KMS-11 (cell line): Measurements from ENCODE around the gene ARL4A.

Experiments
- H2AFZ ChIP-seq: fragments of 200-600 bp; sonication (generic); 2 replicates; pipeline ENCODE4 v1.6.1; 2016; ENCODE audit warnings: antibody characterized with exemption, mixed run types, low read depth
- H3K27ac ChIP-seq: fragments of 200-600 bp; sonication (generic); 2 replicates; pipeline ENCODE4 v1.6.1; 2016; ENCODE audit warnings: mild to moderate bottlenecking, mixed run types
- H3K27me3 ChIP-seq: fragments of 200-600 bp; sonication (generic); 2 replicates; pipeline ENCODE4 v1.6.1; 2017; ENCODE audit warnings: mild to moderate bottlenecking, low read depth, mixed run types, moderate library complexity; ENCODE audit not compliant: insufficient read depth
- H3K36me3 ChIP-seq: fragments of 200-600 bp; sonication (generic); 2 replicates; pipeline ENCODE4 v1.6.1; 2017; ENCODE audit warnings: mild to moderate bottlenecking, mixed run types; ENCODE audit not compliant: insufficient read depth
- H3K4me1 ChIP-seq: fragments of 200-600 bp; sonication (generic); 2 replicates; pipeline ENCODE4 v1.6.1; 2016; ENCODE audit warnings: mild to moderate bottlenecking, low read depth, mixed run types; ENCODE audit not compliant: poor library complexity, severe bottlenecking
- H3K4me2 ChIP-seq: fragments of 200-600 bp; sonication (generic); 2 replicates; pipeline ENCODE4 v1.7.0; 2016; ENCODE audit warnings: mild to moderate bottlenecking, mixed run types
- H3K4me3 ChIP-seq: fragments of 200-600 bp; sonication (generic); IDR thresholded peaks from 2 replicates; pipeline ENCODE4 v1.6.1; 2017; ENCODE audit warnings: low read depth, low read length, mixed read lengths; ENCODE audit not compliant: insufficient read depth
- H3K79me2 ChIP-seq: fragments of 200-600 bp; sonication (generic); 2 replicates; pipeline ENCODE4 v1.6.1; 2016; ENCODE audit warnings: low read depth, mixed run types; ENCODE audit not compliant: insufficient read depth
- H3K9ac ChIP-seq: fragments of 200-600 bp; sonication (generic); 2 replicates; pipeline ENCODE4 v1.6.1; 2016; ENCODE audit warnings: mild to moderate bottlenecking, mixed run types
- H4K20me1 ChIP-seq: fragments of 200-600 bp; sonication (generic); 2 replicates; pipeline ENCODE4 v1.6.1; 2016; ENCODE audit warnings: mild to moderate bottlenecking, mixed run types; ENCODE audit not compliant: insufficient read depth
- CTCF ChIP-seq: fragments of 200-600 bp; sonication (generic); conservative IDR thresholded peaks from 2 replicates; pipeline ENCODE4 v1.6.1; 2017; ENCODE audit warnings: low read depth, mild to moderate bottlenecking, antibody characterized with exemption, low read length, moderate library complexity, mixed read lengths

The ARL4A gene

GRCh38 chr7:12709726-12710502, 22.5 kb downstream of the ARL4A start:
- H3K4me2 ChIP-seq = no peak overlapping the region
- no peak overlapping the region for H3K9ac ChIP-seq
- no peak for TF ChIP-seq CTCF
- H3K4me1 ChIP-seq = no peaks in the 10 kb centered on the region
- no peak overlapping the region for H3K4me3 ChIP-seq
- no peaks in the 10 kb centered on the region for H4K20me1 ChIP-seq
- H3K27me3 ChIP-seq = no peaks in the 10 kb centered on the region
- H2AFZ ChIP-seq = no peak overlapping the region
- no peaks in the 10 kb centered on the region for H3K79me2 ChIP-seq
- H3K27ac ChIP-seq = no peak overlapping the region
- no peaks in the 10 kb centered on the region for H3K36me3 ChIP-seq

GRCh38 chr7:12711124-12711523, 23.7 kb downstream of the ARL4A start:
- H3K4me3 ChIP-seq = no peak overlapping the region
- H3K4me1 ChIP-seq = no peaks in the 10 kb centered on the region

GRCh38 chr7:12712236-12712635, 24.8 kb downstream of the ARL4A start:
- H3K27me3 ChIP-seq = no peaks in the 10 kb centered on the region
- no peaks in the 10 kb centered on the region for H3K4me1 ChIP-seq
- H3K79me2 ChIP-seq = no peaks in the 10 kb centered on the region
- no peak overlapping the region for H3K9ac ChIP-seq
- H3K4me2 ChIP-seq = no peak overlapping the region
- no peak overlapping the region for H2AFZ ChIP-seq
- no peak overlapping the region for H3K4me3 ChIP-seq
- TF ChIP-seq CTCF = no peak
- no peak overlapping the region for H3K27ac ChIP-seq
- no peaks in the 10 kb centered on the region for H4K20me1 ChIP-seq
- H3K36me3 ChIP-seq = no peaks in the 10 kb centered on the region

More at GRCh38 chr7:12711124-12711523, 23.7 kb downstream of the ARL4A start:
- Histone ChIP-seq H3K27ac (no peak overlapping the region), H3K4me2 (no peak overlapping the region), H3K36me3 (no peaks in the 10 kb centered on the region), H4K20me1 (no peaks in the 10 kb centered on the region), H3K79me2 (no peaks in the 10 kb centered on the region), H2AFZ (no peak overlapping the region), H3K9ac (no peak overlapping the region), H3K27me3 (no peaks in the 10 kb centered on the region)
- TF ChIP-seq CTCF = no peak

- Histone ChIP-seq H2AFZ (no peak overlapping the region), H3K36me3 (no peaks in the 10 kb centered on the region), H3K4me3 (no peak overlapping the region), H3K9ac (no peak overlapping the region), H3K79me2 (no peaks in the 10 kb centered on the region), H4K20me1 (no peaks in the 10 kb centered on the region), H3K4me1 (no peaks in the 10 kb centered on the region), H3K27me3 (no peaks in the 10 kb centered on the region), H3K27ac (no peak overlapping the region), H3K4me2 (no peak overlapping the region)
- TF ChIP-seq CTCF = no peak
Measured at GRCh38 chr7:12713625-12714378, 26.4 kb downstream of the ARL4A start.
